ENCODE data around the gene TMEM114.
"Not testable (repeated sequence)": the region's sequence is repeated elsewhere in the genome, so short reads cannot be mapped to it uniquely, and the experiment has no call there.

Gene TMEM114

GRCh38 chr16:8572919-8573724 lies 17.2 kb downstream of the TMEM114 start:
- DNase-seq: peak; percentile 38

- DNase-seq: no peak
Observed at GRCh38 chr16:8572063-8572918, 18.0 kb downstream of the TMEM114 start.

- DNase-seq: peak; percentile 17
Observed at GRCh38 chr16:8571061-8571596, 19.2 kb downstream of the TMEM114 start.

- not testable (repeated sequence) for DNase-seq
Observed at GRCh38 chr16:8570393-8570792, 19.9 kb downstream of the TMEM114 start.

GRCh38 chr16:8569650-8570346 lies 20.5 kb downstream of the TMEM114 start:
- no peak for DNase-seq

GRCh38 chr16:8568231-8568617 lies 22.1 kb downstream of the TMEM114 start:
- no peak for DNase-seq

GRCh38 chr16:8567355-8568230 lies 22.7 kb downstream of the TMEM114 start:
- DNase-seq: peak; percentile 63

- DNase-seq: no peak
Observed at GRCh38 chr16:8565498-8565897, 24.8 kb downstream of the TMEM114 start.

GRCh38 chr16:8564934-8565345 lies 25.4 kb downstream of the TMEM114 start:
- DNase-seq: no peak

- DNase-seq: not testable (repeated sequence)
Observed at GRCh38 chr16:8563944-8564540, 26.3 kb downstream of the TMEM114 start.

GRCh38 chr16:8561496-8561895 lies 28.8 kb downstream of the TMEM114 start:
- no peak for DNase-seq

GRCh38 chr16:8555400-8555799 lies 34.9 kb downstream of the TMEM114 start:
- no peak for DNase-seq

GRCh38 chr16:8554881-8555280 lies 35.4 kb downstream of the TMEM114 start:
- no peak for DNase-seq

GRCh38 chr16:8554022-8554421 lies 36.3 kb downstream of the TMEM114 start:
- DNase-seq: no peak

- DNase-seq: no peak
Observed at GRCh38 chr16:8552487-8553221, 37.7 kb downstream of the TMEM114 start.

GRCh38 chr16:8551388-8552332 lies 38.7 kb downstream of the TMEM114 start:
- DNase-seq: no peak

GRCh38 chr16:8550728-8551387 lies 39.5 kb downstream of the TMEM114 start:
- no peak for DNase-seq

- DNase-seq: no peak
Observed at GRCh38 chr16:8549843-8550412, 40.4 kb downstream of the TMEM114 start.

- no peak for DNase-seq
Observed at GRCh38 chr16:8548166-8548565, 42.1 kb downstream of the TMEM114 start.

All from GF-D8 (cell line).